Ishikawa (cell line): ENCODE results near the gene C18orf54.

Experiments
- CEBPB ChIP-seq: IDR thresholded peaks from 2 replicates; pipeline ENCODE4 v1.6.1; 2012
- EGR1 ChIP-seq: IDR thresholded peaks from 2 replicates; pipeline ENCODE4 v1.6.1; 2012
- EP300 ChIP-seq: IDR thresholded peaks from 2 replicates; pipeline ENCODE4 v1.6.1; 2012; ENCODE audit warnings: borderline replicate concordance
- FOXM1 ChIP-seq: IDR thresholded peaks from 2 replicates; pipeline ENCODE4 v1.6.1; 2012; ENCODE audit warnings: low read depth, borderline replicate concordance
- MAX ChIP-seq: IDR thresholded peaks from 2 replicates; pipeline ENCODE4 v1.6.1; 2012
- RAD21 ChIP-seq: IDR thresholded peaks from 2 replicates; pipeline ENCODE4 v1.6.1; 2012; ENCODE audit warnings: low read depth
- REST ChIP-seq: IDR thresholded peaks from 2 replicates; pipeline ENCODE4 v1.6.1; 2012; ENCODE audit warnings: low read depth, mild to moderate bottlenecking
- TCF12 ChIP-seq: IDR thresholded peaks from 2 replicates; pipeline ENCODE4 v1.6.1; 2012; ENCODE audit warnings: low read depth
- USF1 ChIP-seq: IDR thresholded peaks from 2 replicates; pipeline ENCODE4 v1.6.1; 2012
- YY1 ChIP-seq: IDR thresholded peaks from 2 replicates; pipeline ENCODE4 v1.6.1; 2012; ENCODE audit warnings: low read depth

- no peak for TF ChIP-seq FOXM1
- TF ChIP-seq EGR1, result no peak
- no peak for TF ChIP-seq MAX
- no peak for TF ChIP-seq EP300
- no peak for TF ChIP-seq TCF12
- TF ChIP-seq CEBPB, result no peak
- no peak for TF ChIP-seq RAD21
- no peak for TF ChIP-seq REST
- TF ChIP-seq USF1, result no peak
- TF ChIP-seq YY1, result no peak
Measured at GRCh38 chr18:54329787-54330186, 27.9 kb upstream of the C18orf54 start.
